Effector memory CD4-positive, alpha-beta T cell (primary cell): ENCODE measurements around the gene CTNND2.

ENCODE experiments used
- DNase-seq, 3 donors: peaks; one replicate each; pipeline ENCODE4 v3.0.0-alpha.2; 2020
- H3K27ac ChIP-seq: 2 replicates; pipeline ENCODE4 v1.7.0; 2013; ENCODE audit warnings: mild to moderate bottlenecking, low read length, moderate library complexity; ENCODE audit not compliant: insufficient read depth, poor library complexity, severe bottlenecking
- H3K27me3 ChIP-seq: replicated peaks from 2 replicates; pipeline ENCODE4 v1.7.0; 2013; ENCODE audit warnings: mild to moderate bottlenecking, low read length; ENCODE audit not compliant: insufficient read depth, control insufficient read depth, poor library complexity, severe bottlenecking
- H3K36me3 ChIP-seq: 2 replicates; pipeline ENCODE4 v1.7.0; 2013; ENCODE audit warnings: mild to moderate bottlenecking, low read length, moderate library complexity; ENCODE audit not compliant: control insufficient read depth, insufficient read depth
- H3K4me1 ChIP-seq: 2 replicates; pipeline ENCODE4 v1.7.0; 2013; ENCODE audit warnings: low read length, mild to moderate bottlenecking; ENCODE audit not compliant: control insufficient read depth, insufficient read depth, poor library complexity, severe bottlenecking
- H3K4me3 ChIP-seq: 2 replicates; pipeline ENCODE4 v1.7.0; 2013; ENCODE audit warnings: low read length, low read depth, mild to moderate bottlenecking; ENCODE audit not compliant: insufficient read depth, poor library complexity, severe bottlenecking
- H3K9me3 ChIP-seq: 2 replicates; pipeline ENCODE4 v1.7.0; 2013; ENCODE audit warnings: mild to moderate bottlenecking, low read length, moderate library complexity; ENCODE audit not compliant: control insufficient read depth

Gene CTNND2

GRCh38 chr5:10994091-10994986 is 909.9 kb downstream of the CTNND2 start:
- DNase-seq: no peak
- H3K9me3 ChIP-seq: no peaks in the 10 kb centered on the region
- no peaks in the 10 kb centered on the region for H3K36me3 ChIP-seq
- no peak overlapping the region for H3K27ac ChIP-seq
- no peaks in the 10 kb centered on the region for H3K4me1 ChIP-seq
- H3K4me3 ChIP-seq: no peak overlapping the region
- no peaks in the 10 kb centered on the region for H3K27me3 ChIP-seq

- peaks cover 4% of the 10 kb centered on the region for H3K4me1 ChIP-seq
- H3K9me3 ChIP-seq: no peaks in the 10 kb centered on the region
- H3K27me3 ChIP-seq: no peaks in the 10 kb centered on the region
Measured at GRCh38 chr5:10990634-10991033, 913.6 kb downstream of the CTNND2 start.

GRCh38 chr5:10989577-10990263 is 914.5 kb downstream of the CTNND2 start:
- Histone ChIP-seq H3K27ac (no peak overlapping the region), H3K36me3 (no peaks in the 10 kb centered on the region)

More at GRCh38 chr5:10990634-10991033, 913.6 kb downstream of the CTNND2 start:
- Histone ChIP-seq H3K4me3 (no peak overlapping the region), H3K27ac (no peak overlapping the region), H3K36me3 (no peaks in the 10 kb centered on the region)
- DNase-seq: no peak

GRCh38 chr5:10988622-10989021 is 915.6 kb downstream of the CTNND2 start:
- H3K9me3 ChIP-seq: no peaks in the 10 kb centered on the region
- no peak overlapping the region for H3K27ac ChIP-seq
- peaks cover 4% of the 10 kb centered on the region for H3K4me1 ChIP-seq
- no peak overlapping the region for H3K4me3 ChIP-seq
- H3K36me3 ChIP-seq: no peaks in the 10 kb centered on the region
- no peak for DNase-seq
- H3K27me3 ChIP-seq: no peaks in the 10 kb centered on the region

More at GRCh38 chr5:10989577-10990263, 914.5 kb downstream of the CTNND2 start:
- Histone ChIP-seq H3K4me3 (no peak overlapping the region), H3K27me3 (no peaks in the 10 kb centered on the region), H3K4me1 (peaks cover 4% of the 10 kb centered on the region), H3K9me3 (no peaks in the 10 kb centered on the region)
- no peak for DNase-seq

GRCh38 chr5:10987925-10988504 is 916.2 kb downstream of the CTNND2 start:
- H3K36me3 ChIP-seq: no peaks in the 10 kb centered on the region
- H3K27ac ChIP-seq: no peak overlapping the region
- H3K4me1 ChIP-seq: peaks cover 4% of the 10 kb centered on the region
- DNase-seq: peak; percentile 16 to 39 (median 26)
- no peaks in the 10 kb centered on the region for H3K9me3 ChIP-seq
- no peaks in the 10 kb centered on the region for H3K27me3 ChIP-seq
- no peak overlapping the region for H3K4me3 ChIP-seq

GRCh38 chr5:10987276-10987924 is 916.8 kb downstream of the CTNND2 start:
- no peak overlapping the region for H3K27ac ChIP-seq
- no peaks in the 10 kb centered on the region for H3K9me3 ChIP-seq
- H3K27me3 ChIP-seq: no peaks in the 10 kb centered on the region
- DNase-seq: no peak
- H3K4me3 ChIP-seq: no peak overlapping the region
- no peaks in the 10 kb centered on the region for H3K36me3 ChIP-seq
- peaks cover 4% of the 10 kb centered on the region for H3K4me1 ChIP-seq

GRCh38 chr5:10985721-10986110 is 918.5 kb downstream of the CTNND2 start:
- H3K27me3 ChIP-seq: no peaks in the 10 kb centered on the region
- peaks cover 4% of the 10 kb centered on the region for H3K4me1 ChIP-seq
- no peak overlapping the region for H3K4me3 ChIP-seq
- H3K27ac ChIP-seq: no peak overlapping the region
- no peak for DNase-seq
- H3K9me3 ChIP-seq: no peaks in the 10 kb centered on the region
- H3K36me3 ChIP-seq: no peaks in the 10 kb centered on the region

GRCh38 chr5:10985091-10985720 is 919.0 kb downstream of the CTNND2 start:
- Histone ChIP-seq H3K4me1 (peaks cover 4% of the 10 kb centered on the region), H3K36me3 (no peaks in the 10 kb centered on the region), H3K9me3 (no peaks in the 10 kb centered on the region), H3K27me3 (no peaks in the 10 kb centered on the region), H3K27ac (no peak overlapping the region), H3K4me3 (no peak overlapping the region)
- DNase-seq: no peak

- H3K36me3 ChIP-seq: no peaks in the 10 kb centered on the region
- no peaks in the 10 kb centered on the region for H3K9me3 ChIP-seq
- peaks cover 4% of the 10 kb centered on the region for H3K4me1 ChIP-seq
- no peak overlapping the region for H3K27ac ChIP-seq
- H3K4me3 ChIP-seq: no peak overlapping the region
- no peak for DNase-seq
- no peaks in the 10 kb centered on the region for H3K27me3 ChIP-seq
Measured at GRCh38 chr5:10984021-10984715, 920.1 kb downstream of the CTNND2 start.
